RCC 7860 (cell line): ENCODE results near the gene UTP3.
"Not testable (repeated sequence)": the region's sequence is repeated elsewhere in the genome, so short reads cannot be mapped to it uniquely, and the experiment has no call there.

Source experiments
- DNase-seq: peaks from one replicate; pipeline ENCODE4 v3.0.0-alpha.2; 2015; ENCODE audit warnings: low spot score
- FAIRE-seq: peaks from 2 replicates; lab custom pipeline; 2012; peaks lifted over from hg19 to GRCh38; lab: Jason Lieb, UNC

UTP3 gene

DNA sequence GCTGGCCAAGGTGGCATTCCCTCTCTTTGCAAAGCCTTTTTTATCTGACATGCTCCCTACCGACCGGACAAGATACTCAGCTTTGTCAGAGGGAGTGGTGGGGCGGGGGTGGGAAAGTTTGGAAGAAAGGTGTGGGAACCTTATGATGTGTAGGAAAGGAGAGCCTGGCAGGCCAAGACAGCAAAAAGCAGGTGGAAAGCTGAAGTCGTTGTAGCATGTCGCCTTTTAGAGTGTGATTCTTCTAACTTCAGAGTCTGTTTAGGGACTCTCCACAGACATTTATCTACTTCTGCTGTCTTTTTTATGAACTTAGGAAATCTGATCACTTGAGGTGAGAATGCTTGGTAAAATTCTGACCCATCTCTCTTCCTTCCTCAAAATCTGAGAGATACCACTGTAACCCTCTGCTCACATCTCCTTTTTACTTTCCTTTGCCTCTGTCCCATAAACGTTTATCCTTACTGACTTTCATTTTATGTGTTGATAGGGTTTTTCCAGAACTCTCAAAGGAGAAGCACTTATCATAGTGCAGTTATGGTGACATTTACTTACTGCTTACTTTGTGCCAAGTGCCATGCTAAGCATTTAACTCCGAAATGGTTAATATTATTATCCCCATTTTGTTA, 25.2 kb downstream of the UTP3 start:
- DNase-seq (no peak), FAIRE-seq (no peak)

DNA sequence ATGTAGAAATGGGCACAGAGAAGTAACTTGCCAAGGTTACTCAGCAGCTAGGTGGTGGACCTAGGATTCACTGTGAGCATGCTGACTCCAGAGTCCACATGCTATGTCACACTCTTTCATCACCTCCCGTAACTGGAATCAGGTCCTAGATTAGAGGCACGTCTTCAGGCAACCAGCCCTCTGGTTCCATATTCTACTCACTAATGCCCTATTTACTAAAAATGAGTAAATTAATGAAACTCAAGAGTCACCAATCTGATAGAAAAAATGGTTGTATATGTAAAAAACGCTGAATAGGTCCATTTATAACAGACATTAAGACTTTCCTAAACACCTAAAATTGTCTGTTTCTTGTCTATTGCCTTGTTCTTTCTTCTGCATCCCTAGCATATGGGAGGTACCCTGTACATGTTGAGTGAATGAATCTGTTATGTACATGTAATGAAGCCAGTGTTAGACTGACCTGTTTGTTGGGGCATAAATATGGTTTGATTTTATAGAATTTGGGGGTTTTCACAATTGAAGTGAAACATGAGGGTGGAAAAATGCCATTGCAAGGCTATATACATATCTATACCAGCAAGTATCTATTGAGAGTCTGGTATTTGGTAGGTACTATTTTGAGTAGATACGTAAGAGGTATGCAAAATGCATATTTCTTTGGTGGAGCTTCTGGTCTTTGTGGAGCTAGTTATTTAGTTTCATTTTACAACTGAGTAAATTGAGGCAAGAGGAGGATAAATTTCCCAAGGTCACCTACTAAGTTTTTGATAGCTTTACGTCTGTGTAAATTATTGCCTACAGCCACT, 26.0 kb downstream of the UTP3 start:
- FAIRE-seq = peak; percentile 62

DNA sequence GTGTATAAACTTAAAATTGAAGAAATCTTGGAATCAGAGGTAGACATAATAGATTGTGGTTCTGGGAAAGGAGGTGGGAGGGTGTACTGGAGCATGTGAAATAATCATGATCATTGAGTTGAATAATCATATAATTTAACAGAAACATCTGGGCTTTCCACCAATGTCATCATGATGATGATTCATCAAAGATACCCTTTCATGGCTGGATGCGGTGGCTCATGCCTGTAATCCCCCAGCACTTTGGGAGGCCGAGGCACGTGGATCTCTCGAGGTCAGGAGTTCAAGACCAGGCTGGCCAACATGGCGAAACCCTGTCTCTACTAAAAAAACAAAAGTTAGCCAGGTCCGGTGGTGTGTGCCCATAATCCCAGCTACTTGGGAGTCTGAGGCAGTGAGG, 26.8 kb downstream of the UTP3 start:
- FAIRE-seq (peak; percentile 88), DNase-seq (peak; percentile 59)

More for the DNA sequence above, 26.0 kb downstream of the UTP3 start:
- peak; percentile 37 for DNase-seq

DNA sequence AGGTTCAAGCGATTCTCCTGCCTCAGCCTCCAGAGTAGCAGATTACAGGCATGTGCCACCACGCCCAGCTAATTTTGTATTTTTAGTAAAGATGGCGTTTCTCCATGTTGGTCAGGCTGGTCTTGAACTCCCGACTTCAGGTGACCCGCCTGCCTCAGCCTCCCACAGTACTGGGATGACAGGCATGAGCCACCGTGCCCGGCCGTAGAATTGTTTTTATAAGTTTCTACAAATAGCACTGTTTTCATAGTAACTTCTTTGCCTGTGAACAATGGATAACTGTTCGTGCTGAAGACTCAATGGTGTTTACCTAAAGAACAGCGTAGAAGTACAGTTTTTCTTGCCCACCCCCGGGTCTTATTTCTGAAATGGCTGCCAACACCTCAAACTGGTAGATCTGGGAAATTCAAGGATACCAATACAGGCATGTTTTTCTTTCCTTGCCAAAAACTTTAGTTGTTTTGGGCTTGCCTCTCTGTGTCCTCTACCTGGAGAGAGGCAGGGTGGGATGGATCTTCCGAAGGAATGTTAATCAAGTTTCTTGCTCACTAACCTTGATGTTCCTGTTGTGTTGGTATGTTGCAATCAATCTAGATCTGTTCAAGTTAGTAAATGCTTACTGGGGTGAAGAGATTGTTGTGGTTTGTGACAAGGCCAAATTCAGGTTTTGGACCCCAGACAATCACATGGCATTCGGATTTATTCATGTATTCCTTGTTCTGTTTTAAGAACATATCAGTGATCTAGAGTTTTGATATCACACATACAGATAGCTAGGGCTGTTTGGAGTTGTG, 30.7 kb downstream of the UTP3 start:
- no peak for FAIRE-seq

GRCh38 chr4:70721747-70722146, 33.4 kb downstream of the UTP3 start, which contains the start of gene RUFY3:
Gene RUFY3 (plus strand): TSS chr4:70721964. CDS start chr4:70722574, 610 bp downstream.
- FAIRE-seq (no peak), DNase-seq (peak; percentile 24)

More for the DNA sequence above, 30.7 kb downstream of the UTP3 start:
- no peak for DNase-seq

DNA sequence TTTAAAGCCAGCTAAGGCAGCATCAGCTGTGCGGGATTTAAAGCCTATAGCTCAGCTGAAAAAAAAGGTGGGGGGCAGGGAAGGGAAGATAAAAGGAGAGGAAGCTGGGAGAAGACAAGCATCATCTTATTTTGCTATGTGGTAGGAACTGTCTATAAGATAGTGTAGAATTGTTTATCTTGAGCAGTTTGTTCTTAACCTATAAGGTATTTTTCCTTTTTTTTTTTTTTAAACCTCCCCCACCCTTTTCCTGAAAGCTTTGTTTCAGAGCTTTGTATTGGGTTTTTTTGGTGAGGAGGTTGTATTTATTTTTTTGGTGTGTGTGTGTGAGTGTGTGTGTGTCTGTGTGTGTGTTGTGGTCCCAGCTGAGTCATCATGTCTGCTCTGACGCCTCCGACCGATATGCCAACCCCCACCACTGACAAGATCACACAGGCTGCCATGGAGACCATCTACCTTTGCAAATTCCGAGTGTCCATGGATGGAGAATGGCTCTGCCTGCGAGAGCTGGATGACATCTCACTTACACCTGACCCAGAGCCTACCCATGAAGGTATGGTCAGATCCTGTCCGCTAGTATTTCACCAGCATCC, 34.0 kb downstream of the UTP3 start:
- DNase-seq = peak; percentile 53
- FAIRE-seq = no peak

DNA sequence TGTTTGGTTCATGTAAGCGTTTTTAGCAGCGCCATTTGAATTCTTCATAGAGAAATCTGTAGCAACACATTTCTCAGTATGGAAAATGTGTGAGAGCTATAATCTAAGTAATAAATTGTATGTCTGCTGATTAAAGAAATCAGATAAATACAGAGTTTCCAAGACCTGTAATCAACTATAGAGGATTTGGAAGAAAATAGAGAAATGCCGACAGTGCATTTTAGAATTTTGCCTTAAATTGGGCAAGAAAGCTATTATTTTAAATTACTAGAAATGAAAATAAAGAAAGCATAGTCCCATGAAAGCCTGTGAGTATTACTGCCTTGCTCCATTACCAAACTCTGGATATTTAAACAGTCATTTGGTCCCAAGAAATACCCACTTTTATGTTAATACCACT, 36.1 kb downstream of the UTP3 start:
- no peak for DNase-seq
- FAIRE-seq = no peak

- no peak for FAIRE-seq
- DNase-seq = no peak
Observed at GRCh38 chr4:70725633-70726032, 37.3 kb downstream of the UTP3 start.

DNA sequence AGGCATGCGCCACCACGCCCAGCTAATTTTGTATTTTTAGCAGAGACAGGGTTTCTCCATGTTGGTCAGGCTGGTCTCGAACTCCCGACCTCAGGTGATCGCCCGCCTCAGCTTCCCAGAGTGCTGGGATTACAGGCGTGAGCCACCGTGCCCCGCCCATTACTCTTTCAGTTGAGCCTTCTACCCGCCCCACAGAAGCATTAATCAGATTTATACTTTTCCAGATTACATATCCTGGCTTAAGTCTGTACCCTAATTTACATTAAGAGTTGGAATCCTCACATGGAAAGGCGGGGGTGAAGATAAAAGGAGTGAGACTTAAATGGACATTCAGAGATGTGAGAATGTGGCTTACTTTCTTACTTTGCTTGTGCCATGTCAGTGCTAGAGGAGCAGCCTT, 38.2 kb downstream of the UTP3 start:
- FAIRE-seq, DNase-seq: not testable (repeated sequence)

DNA sequence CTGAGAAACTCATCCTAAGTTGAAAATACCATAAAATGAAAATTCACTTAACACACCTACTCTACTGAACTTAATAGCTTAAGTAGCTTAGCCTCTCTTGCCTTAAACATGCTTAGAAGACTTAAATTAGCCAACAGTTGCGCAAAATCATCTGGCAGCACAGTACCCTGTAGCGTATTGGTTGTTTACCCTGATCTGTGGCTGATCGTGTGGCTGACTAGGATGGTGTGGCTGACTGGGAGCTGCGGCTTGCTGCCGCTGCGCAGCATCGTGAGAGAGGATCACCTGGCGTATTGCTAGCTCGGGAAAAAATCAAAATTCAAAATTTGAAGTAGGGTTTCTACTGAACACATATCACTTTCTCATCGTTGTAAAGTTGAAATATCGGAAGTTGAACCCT, 39.8 kb downstream of the UTP3 start:
- FAIRE-seq = no peak
- DNase-seq = no peak

DNA sequence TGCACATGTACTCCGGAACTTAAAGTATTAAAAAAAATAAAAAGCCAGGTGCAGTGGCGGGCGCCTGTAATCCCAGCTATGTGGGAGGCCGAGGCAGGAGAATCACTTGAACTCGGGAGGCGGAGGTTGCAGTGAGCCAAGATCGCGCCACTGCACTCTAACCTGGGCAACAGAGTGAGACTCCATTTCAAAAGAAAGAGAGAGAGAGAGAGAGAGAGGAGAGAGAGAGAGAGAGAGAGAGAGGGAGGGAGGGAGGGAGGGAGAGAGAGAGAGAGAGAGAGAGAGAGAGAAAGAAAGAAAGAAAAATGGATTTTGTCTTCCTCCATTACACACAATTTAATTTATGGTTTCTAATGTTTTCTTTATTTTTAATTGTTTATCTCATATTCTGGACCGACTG, 44.5 kb downstream of the UTP3 start:
- FAIRE-seq, DNase-seq: not testable (repeated sequence)

GRCh38 chr4:70734168-70734954, 46.0 kb downstream of the UTP3 start:
- FAIRE-seq (peak; percentile 67), DNase-seq (peak; percentile 37)

DNA sequence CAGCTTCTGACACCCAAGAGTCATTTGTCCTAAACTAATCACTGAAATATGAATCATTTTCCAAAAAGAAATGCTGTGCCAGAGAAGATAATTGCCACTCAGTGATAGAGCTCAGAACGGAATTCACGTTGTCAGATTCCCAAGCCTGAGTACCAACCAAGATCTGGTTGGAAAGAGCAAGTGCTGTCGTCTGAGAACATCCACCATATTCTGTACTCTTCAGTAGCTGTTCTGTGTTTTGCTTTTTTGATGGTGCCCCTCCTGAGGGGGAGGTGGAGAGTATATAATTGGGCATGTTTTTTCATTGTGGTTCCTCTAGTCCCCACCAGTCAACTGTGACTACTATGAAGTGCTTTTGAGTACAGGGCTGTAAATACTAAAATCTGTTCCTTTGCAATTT, 46.6 kb downstream of the UTP3 start:
- DNase-seq (no peak), FAIRE-seq (no peak)

DNA sequence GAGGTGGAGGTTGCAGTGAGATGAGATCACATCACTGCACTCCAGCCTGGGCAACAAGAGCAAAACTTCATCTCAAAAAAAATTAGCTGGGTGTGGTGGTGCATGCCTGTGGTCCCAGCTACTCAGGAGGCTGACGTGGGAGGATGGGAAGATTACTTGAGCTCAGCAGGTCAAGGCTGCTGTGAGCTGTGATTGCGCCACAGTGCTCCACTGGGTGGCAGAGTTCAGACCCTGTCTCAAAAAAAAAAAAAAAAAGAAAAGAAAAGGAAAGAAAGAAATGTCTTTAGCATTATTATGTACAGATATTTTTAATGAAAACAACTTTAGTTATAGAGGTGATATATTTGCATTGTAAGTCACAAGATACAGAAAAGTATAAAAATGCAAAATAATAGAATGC, 47.6 kb downstream of the UTP3 start:
- DNase-seq = not testable (repeated sequence)
- peak; percentile 50 for FAIRE-seq

GRCh38 chr4:70737006-70737405, 48.7 kb downstream of the UTP3 start:
- FAIRE-seq (no peak), DNase-seq (no peak)

DNA sequence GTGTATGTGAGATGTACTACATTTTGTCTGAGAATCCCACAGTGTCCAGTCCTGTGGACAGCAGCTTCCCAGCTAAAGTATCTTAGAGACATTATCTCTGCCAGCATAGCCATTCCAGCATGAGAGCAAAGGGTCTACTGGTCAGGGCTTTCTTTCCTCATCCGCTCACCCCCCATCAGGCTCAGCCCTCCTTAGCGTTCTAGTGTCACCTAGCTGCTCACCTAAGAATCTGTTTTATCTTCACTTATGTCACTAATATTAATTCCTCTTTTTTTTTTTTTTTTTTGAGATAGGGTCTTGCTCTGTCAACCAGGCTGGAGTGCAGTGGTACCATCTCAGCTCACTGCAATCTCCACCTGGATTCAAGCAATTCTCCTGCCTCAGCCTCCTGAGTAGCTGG, 49.1 kb downstream of the UTP3 start:
- DNase-seq (no peak), FAIRE-seq (no peak)

GRCh38 chr4:70739496-70740337, 51.4 kb downstream of the UTP3 start:
- FAIRE-seq (no peak), DNase-seq (no peak)
